ENCODE measurements around the gene TNIP2.

DNA sequence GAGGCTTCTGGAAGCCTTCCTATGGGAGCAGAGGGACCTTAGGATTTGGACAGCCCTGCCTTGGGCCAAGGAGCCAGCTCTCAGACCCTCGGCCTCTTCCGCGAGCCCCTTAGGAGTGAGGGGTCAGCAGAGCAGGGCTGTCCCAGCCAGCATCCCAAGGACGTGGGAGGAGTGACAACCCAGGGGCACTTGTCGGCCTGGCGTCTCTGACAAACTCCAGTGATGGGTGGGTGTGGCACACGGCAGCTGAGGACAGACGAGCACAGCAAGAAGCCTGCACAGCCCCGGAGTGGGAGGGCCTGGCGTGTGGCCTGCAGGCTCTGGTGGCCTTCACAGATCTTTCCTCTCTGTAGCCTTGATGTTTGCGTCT is 11.6 kb upstream of the TNIP2 start:
- TF ChIP-seq, protein P1, sequence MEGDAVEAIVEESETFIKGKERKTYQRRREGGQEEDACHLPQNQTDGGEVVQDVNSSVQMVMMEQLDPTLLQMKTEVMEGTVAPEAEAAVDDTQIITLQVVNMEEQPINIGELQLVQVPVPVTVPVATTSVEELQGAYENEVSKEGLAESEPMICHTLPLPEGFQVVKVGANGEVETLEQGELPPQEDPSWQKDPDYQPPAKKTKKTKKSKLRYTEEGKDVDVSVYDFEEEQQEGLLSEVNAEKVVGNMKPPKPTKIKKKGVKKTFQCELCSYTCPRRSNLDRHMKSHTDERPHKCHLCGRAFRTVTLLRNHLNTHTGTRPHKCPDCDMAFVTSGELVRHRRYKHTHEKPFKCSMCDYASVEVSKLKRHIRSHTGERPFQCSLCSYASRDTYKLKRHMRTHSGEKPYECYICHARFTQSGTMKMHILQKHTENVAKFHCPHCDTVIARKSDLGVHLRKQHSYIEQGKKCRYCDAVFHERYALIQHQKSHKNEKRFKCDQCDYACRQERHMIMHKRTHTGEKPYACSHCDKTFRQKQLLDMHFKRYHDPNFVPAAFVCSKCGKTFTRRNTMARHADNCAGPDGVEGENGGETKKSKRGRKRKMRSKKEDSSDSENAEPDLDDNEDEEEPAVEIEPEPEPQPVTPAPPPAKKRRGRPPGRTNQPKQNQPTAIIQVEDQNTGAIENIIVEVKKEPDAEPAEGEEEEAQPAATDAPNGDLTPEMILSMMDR (IDR thresholded peaks at IDR 0.05; ENCODE audit: insufficient read depth, low read length, poor library complexity, severe bottlenecking) = no peak
- no peak for TF ChIP-seq EZH2phosphoT487 (conservative IDR thresholded peaks at IDR 0.05; ENCODE audit: low read length)
